Ovary (tissue), 3 donors: Measurements from ENCODE around the gene NAA15.

Experiments
- CTCF ChIP-seq, 3 donors: fragments of 450-650 bp in 2 of 3; fragments of 200-600 bp in 1 of 3; IDR thresholded peaks; one replicate each; pipeline versions ENCODE4 v1.5.1 to v1.8.0; 2016 to 2022; ENCODE audit warnings: antibody characterized with exemption in 3 of 3, mild to moderate bottlenecking in 1 of 3
- EP300 ChIP-seq: sonication (generic); formaldehyde crosslinking; IDR thresholded peaks from one replicate; pipeline ENCODE4 v1.6.1; 2017; ENCODE audit warnings: antibody characterized with exemption
- POLR2A ChIP-seq: fragments of 450-650 bp; IDR thresholded peaks from one replicate; pipeline ENCODE4 v1.6.1; 2017; ENCODE audit warnings: antibody characterized with exemption, mild to moderate bottlenecking, moderate library complexity
- donor health status: DM: no; HTN: no; CAD: no.

- TF ChIP-seq CTCF (IDR thresholded peaks at IDR 0.05) (no peak), POLR2A (no peak), EP300 (no peak)
Observed at GRCh38 chr4:139311909-139312308, 10.6 kb downstream of the NAA15 start.
